ENCODE data around the gene CCSER1.

The CCSER1 gene

GRCh38 chr4:90769251-90769650 is 642.1 kb downstream of the CCSER1 start:
- Histone ChIP-seq H2AFZ (ENCODE audit: low read depth, low read length) (no peak overlapping the region), H3K36me3 (ENCODE audit: insufficient read depth, low read length) (no peaks in the 10 kb centered on the region), H3K9me3 (ENCODE audit: insufficient read depth, low read length, severe bottlenecking) (no peaks in the 10 kb centered on the region), H3K27ac (ENCODE audit: low read length) (no peak overlapping the region), H3K9ac (ENCODE audit: low read depth, low read length) (no peak overlapping the region), H3K79me2 (ENCODE audit: insufficient read depth, low read length) (no peaks in the 10 kb centered on the region), H3K4me1 (ENCODE audit: insufficient read depth, low read length) (no peaks in the 10 kb centered on the region), H4K20me1 (ENCODE audit: insufficient read depth, low read length) (no peaks in the 10 kb centered on the region), H3K4me2 (ENCODE audit: insufficient read depth, low read length) (no peak overlapping the region), H3K4me3 (ENCODE audit: low read depth in 1 of 2, low read length in 2 of 2) (no peak overlapping the region), H3K27me3 (ENCODE audit: insufficient read depth, low read length, poor library complexity) (no peaks in the 10 kb centered on the region)
- ATAC-seq (ENCODE audit: insufficient read depth, low read depth) (no peak), DNase-seq (no peak)
- no peak for TF ChIP-seq EZH2 (IDR thresholded peaks at IDR 0.05; ENCODE audit: borderline replicate concordance, low read depth, low read length, severe bottlenecking)
- no peak for TF ChIP-seq CTCF (IDR thresholded peaks at IDR 0.05; ENCODE audit: borderline replicate concordance, extremely low read depth, low read length, poor library complexity, severe bottlenecking)

GRCh38 chr4:90780193-90780592 is 653.0 kb downstream of the CCSER1 start:
- Histone ChIP-seq H4K20me1 (ENCODE audit: insufficient read depth, low read length) (no peaks in the 10 kb centered on the region), H3K4me3 (ENCODE audit: low read depth in 1 of 2, low read length in 2 of 2) (no peak overlapping the region)
- TF ChIP-seq EZH2 (IDR thresholded peaks at IDR 0.05; ENCODE audit: borderline replicate concordance, low read depth, low read length, severe bottlenecking) (no peak), CTCF (IDR thresholded peaks at IDR 0.05; ENCODE audit: borderline replicate concordance, extremely low read depth, low read length, poor library complexity, severe bottlenecking) (no peak)

GRCh38 chr4:90786602-90787001 is 659.4 kb downstream of the CCSER1 start:
- Histone ChIP-seq H3K9me3 (ENCODE audit: insufficient read depth, low read length, severe bottlenecking) (no peaks in the 10 kb centered on the region), H3K4me2 (ENCODE audit: insufficient read depth, low read length) (no peak overlapping the region), H3K4me1 (ENCODE audit: insufficient read depth, low read length) (no peaks in the 10 kb centered on the region), H3K36me3 (ENCODE audit: insufficient read depth, low read length) (no peaks in the 10 kb centered on the region), H3K4me3 (ENCODE audit: low read depth in 1 of 2, low read length in 2 of 2) (no peak overlapping the region), H3K9ac (ENCODE audit: low read depth, low read length) (no peak overlapping the region), H3K27me3 (ENCODE audit: insufficient read depth, low read length, poor library complexity) (no peaks in the 10 kb centered on the region), H4K20me1 (ENCODE audit: insufficient read depth, low read length) (no peaks in the 10 kb centered on the region), H3K79me2 (ENCODE audit: insufficient read depth, low read length) (no peaks in the 10 kb centered on the region), H2AFZ (ENCODE audit: low read depth, low read length) (no peak overlapping the region), H3K27ac (ENCODE audit: low read length) (no peak overlapping the region)
- ATAC-seq (ENCODE audit: insufficient read depth, low read depth) = no peak
- TF ChIP-seq EZH2 (IDR thresholded peaks at IDR 0.05; ENCODE audit: borderline replicate concordance, low read depth, low read length, severe bottlenecking) (no peak), CTCF (IDR thresholded peaks at IDR 0.05; ENCODE audit: borderline replicate concordance, extremely low read depth, low read length, poor library complexity, severe bottlenecking) (no peak)
- DNase-seq = no peak

More at GRCh38 chr4:90780193-90780592, 653.0 kb downstream of the CCSER1 start:
- Histone ChIP-seq H2AFZ (ENCODE audit: low read depth, low read length) (no peak overlapping the region), H3K4me2 (ENCODE audit: insufficient read depth, low read length) (no peak overlapping the region), H3K27me3 (ENCODE audit: insufficient read depth, low read length, poor library complexity) (no peaks in the 10 kb centered on the region), H3K27ac (ENCODE audit: low read length) (no peak overlapping the region), H3K9ac (ENCODE audit: low read depth, low read length) (no peak overlapping the region), H3K36me3 (ENCODE audit: insufficient read depth, low read length) (no peaks in the 10 kb centered on the region), H3K9me3 (ENCODE audit: insufficient read depth, low read length, severe bottlenecking) (no peaks in the 10 kb centered on the region), H3K79me2 (ENCODE audit: insufficient read depth, low read length) (no peaks in the 10 kb centered on the region), H3K4me1 (ENCODE audit: insufficient read depth, low read length) (no peaks in the 10 kb centered on the region)
- ATAC-seq (ENCODE audit: insufficient read depth, low read depth) (no peak), DNase-seq (no peak)

GRCh38 chr4:90792696-90793095 is 665.5 kb downstream of the CCSER1 start:
- ATAC-seq (ENCODE audit: insufficient read depth, low read depth) (no peak), DNase-seq (no peak)
- Histone ChIP-seq H3K27ac (ENCODE audit: low read length) (no peak overlapping the region), H3K4me3 (ENCODE audit: low read depth in 1 of 2, low read length in 2 of 2) (no peak overlapping the region), H3K9ac (ENCODE audit: low read depth, low read length) (no peak overlapping the region), H3K36me3 (ENCODE audit: insufficient read depth, low read length) (no peaks in the 10 kb centered on the region), H3K9me3 (ENCODE audit: insufficient read depth, low read length, severe bottlenecking) (no peaks in the 10 kb centered on the region), H3K79me2 (ENCODE audit: insufficient read depth, low read length) (no peaks in the 10 kb centered on the region), H3K4me1 (ENCODE audit: insufficient read depth, low read length) (no peaks in the 10 kb centered on the region), H3K27me3 (ENCODE audit: insufficient read depth, low read length, poor library complexity) (no peaks in the 10 kb centered on the region), H3K4me2 (ENCODE audit: insufficient read depth, low read length) (no peak overlapping the region), H4K20me1 (ENCODE audit: insufficient read depth, low read length) (no peaks in the 10 kb centered on the region), H2AFZ (ENCODE audit: low read depth, low read length) (no peak overlapping the region)
- TF ChIP-seq EZH2 (IDR thresholded peaks at IDR 0.05; ENCODE audit: borderline replicate concordance, low read depth, low read length, severe bottlenecking) = no peak
- TF ChIP-seq CTCF (IDR thresholded peaks at IDR 0.05; ENCODE audit: borderline replicate concordance, extremely low read depth, low read length, poor library complexity, severe bottlenecking) = no peak
